ENCODE results near the gene HSFX4. TPM values are rescaled to one million over a fixed set of nuclear protein-coding genes. Genes with fewer than 3 reads are reported as not detected.
A peak's percentile ranks its signal among the peaks of the same experiment; 100 is the strongest.

HSFX4 gene
- total and polyA plus RNA-seq, 9 of the 15 experiments (the other 6 are each of a cell fraction or from before 2014, with no cell fraction given): 0.10 to 0.24 (median 0.14) TPM; not detected in 6

DNA sequence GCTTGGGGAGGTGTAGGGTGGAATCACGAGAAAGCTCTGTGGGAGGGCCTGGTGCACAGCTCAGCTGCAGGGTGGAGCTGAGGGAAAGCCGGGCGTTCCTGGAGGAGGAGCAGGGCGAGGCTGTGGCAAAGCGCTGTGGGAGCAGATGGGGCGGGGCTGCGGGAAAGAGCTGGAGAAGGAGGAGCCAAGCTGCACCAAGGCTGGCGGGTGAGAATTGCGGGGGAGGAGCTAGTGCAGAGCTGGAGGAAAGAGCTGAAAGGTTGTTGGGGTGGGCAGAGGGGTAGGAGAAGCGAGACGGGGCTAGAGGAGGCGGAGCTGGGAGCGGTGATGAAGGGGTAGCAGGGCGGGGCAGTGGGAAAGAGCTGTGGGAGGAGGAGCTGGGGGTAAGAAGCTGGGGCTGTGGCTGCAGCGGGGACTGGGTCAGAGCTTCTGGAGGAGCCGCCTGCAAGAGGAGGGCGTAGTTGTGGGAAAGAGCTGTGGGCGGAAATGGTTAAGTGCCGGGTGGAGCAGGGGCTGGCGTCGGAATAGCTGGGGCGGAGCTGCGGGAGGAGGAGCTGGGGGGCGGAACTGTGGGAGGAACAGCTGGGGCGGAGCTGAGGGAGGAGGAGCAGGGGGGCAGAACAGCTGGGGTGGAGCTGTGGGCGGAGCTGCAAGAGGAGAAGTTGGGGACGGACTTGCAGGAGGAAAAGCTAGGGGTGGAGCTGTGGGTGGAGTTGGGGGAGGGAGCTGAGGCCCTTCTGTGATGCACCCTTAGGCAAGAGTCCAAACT is 10.7 kb downstream of the HSFX4 start (continued):
- no peak for TF ChIP-seq NR1H2 (CRISPR knock-in tag; IDR thresholded peaks at IDR 0.05)
- TF ChIP-seq RAD51 (IDR thresholded peaks at IDR 0.05; ENCODE audit: borderline replicate concordance, low read depth): no peak
- TF ChIP-seq IFI16 (CRISPR knock-in tag; IDR thresholded peaks at IDR 0.05): no peak
- no peak for TF ChIP-seq DNMT1 (IDR thresholded peaks at IDR 0.05)
- no peak for TF ChIP-seq ZNF23 (CRISPR knock-in tag; IDR thresholded peaks at IDR 0.05)
- no peak; a peak in 1 of 4 replicates for TF ChIP-seq SRF (CRISPR knock-in tag; IDR thresholded peaks at IDR 0.05)
- no peak for TF ChIP-seq RFX7 (CRISPR knock-in tag; IDR thresholded peaks at IDR 0.05)
- no peak for TF ChIP-seq ZBTB1 (CRISPR knock-in tag; IDR thresholded peaks at IDR 0.05; ENCODE audit: borderline replicate concordance, low read depth)
- no peak for TF ChIP-seq SAFB (IDR thresholded peaks at IDR 0.05; ENCODE audit: borderline replicate concordance, low read depth, low read length)
- no peak for TF ChIP-seq NONO (IDR thresholded peaks at IDR 0.05; ENCODE audit: low read depth in 2 of 2, low read length in 1 of 2)
- 0 out of 2 replicates have a peak, but pooled peaks have one; percentile 50 for TF ChIP-seq MIER1 (IDR thresholded peaks at IDR 0.05; ENCODE audit: low read depth)
- TF ChIP-seq ETV5 (CRISPR knock-in tag; IDR thresholded peaks at IDR 0.05; ENCODE audit: low read depth): no peak
- TF ChIP-seq, protein P1, sequence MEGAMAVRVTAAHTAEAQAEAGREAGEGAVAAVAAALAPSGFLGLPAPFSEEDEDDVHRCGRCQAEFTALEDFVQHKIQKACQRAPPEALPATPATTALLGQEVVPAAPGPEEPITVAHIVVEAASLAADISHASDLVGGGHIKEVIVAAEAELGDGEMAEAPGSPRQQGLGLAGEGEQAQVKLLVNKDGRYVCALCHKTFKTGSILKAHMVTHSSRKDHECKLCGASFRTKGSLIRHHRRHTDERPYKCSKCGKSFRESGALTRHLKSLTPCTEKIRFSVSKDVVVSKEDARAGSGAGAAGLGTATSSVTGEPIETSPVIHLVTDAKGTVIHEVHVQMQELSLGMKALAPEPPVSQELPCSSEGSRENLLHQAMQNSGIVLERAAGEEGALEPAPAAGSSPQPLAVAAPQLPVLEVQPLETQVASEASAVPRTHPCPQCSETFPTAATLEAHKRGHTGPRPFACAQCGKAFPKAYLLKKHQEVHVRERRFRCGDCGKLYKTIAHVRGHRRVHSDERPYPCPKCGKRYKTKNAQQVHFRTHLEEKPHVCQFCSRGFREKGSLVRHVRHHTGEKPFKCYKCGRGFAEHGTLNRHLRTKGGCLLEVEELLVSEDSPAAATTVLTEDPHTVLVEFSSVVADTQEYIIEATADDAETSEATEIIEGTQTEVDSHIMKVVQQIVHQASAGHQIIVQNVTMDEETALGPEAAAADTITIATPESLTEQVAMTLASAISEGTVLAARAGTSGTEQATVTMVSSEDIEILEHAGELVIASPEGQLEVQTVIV (CRISPR knock-in tag; IDR thresholded peaks at IDR 0.05; ENCODE audit: borderline replicate concordance): no peak
- no peak for TF ChIP-seq NCOA6 (IDR thresholded peaks at IDR 0.05)
- TF ChIP-seq, protein P2, sequence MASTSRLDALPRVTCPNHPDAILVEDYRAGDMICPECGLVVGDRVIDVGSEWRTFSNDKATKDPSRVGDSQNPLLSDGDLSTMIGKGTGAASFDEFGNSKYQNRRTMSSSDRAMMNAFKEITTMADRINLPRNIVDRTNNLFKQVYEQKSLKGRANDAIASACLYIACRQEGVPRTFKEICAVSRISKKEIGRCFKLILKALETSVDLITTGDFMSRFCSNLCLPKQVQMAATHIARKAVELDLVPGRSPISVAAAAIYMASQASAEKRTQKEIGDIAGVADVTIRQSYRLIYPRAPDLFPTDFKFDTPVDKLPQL (IDR thresholded peaks at IDR 0.05; ENCODE audit: extremely low read depth, insufficient read length): no peak
- TF ChIP-seq, protein P3, sequence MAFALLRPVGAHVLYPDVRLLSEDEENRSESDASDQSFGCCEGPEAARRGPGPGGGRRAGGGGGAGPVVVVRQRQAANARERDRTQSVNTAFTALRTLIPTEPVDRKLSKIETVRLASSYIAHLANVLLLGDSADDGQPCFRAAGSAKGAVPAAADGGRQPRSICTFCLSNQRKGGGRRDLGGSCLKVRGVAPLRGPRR (CRISPR knock-in tag; IDR thresholded peaks at IDR 0.05): no peak
- TF ChIP-seq HOXB6 (CRISPR knock-in tag; IDR thresholded peaks at IDR 0.05; ENCODE audit: borderline replicate concordance): no peak
- TF ChIP-seq TRIM24 (IDR thresholded peaks at IDR 0.05): 0 out of 4 replicates have a peak, but pooled peaks of 1 of the 2 experiments have one; percentile 13
- no peak for TF ChIP-seq SNRNP70 (optimal IDR thresholded peaks at IDR 0.05; ENCODE audit: low read depth, low read length)
- TF ChIP-seq PHB2 (IDR thresholded peaks at IDR 0.05; ENCODE audit: low read depth): peak; percentile 68
- TF ChIP-seq, protein P4, sequence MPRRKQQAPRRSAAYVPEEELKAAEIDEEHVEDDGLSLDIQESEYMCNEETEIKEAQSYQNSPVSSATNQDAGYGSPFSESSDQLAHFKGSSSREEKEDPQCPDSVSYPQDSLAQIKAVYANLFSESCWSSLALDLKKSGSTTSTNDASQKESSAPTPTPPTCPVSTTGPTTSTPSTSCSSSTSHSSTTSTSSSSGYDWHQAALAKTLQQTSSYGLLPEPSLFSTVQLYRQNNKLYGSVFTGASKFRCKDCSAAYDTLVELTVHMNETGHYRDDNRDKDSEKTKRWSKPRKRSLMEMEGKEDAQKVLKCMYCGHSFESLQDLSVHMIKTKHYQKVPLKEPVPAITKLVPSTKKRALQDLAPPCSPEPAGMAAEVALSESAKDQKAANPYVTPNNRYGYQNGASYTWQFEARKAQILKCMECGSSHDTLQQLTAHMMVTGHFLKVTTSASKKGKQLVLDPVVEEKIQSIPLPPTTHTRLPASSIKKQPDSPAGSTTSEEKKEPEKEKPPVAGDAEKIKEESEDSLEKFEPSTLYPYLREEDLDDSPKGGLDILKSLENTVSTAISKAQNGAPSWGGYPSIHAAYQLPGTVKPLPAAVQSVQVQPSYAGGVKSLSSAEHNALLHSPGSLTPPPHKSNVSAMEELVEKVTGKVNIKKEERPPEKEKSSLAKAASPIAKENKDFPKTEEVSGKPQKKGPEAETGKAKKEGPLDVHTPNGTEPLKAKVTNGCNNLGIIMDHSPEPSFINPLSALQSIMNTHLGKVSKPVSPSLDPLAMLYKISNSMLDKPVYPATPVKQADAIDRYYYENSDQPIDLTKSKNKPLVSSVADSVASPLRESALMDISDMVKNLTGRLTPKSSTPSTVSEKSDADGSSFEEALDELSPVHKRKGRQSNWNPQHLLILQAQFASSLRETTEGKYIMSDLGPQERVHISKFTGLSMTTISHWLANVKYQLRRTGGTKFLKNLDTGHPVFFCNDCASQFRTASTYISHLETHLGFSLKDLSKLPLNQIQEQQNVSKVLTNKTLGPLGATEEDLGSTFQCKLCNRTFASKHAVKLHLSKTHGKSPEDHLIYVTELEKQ (CRISPR knock-in tag; IDR thresholded peaks at IDR 0.05): no peak

Data from K562 (cell line).